Testis (tissue), 3 donors: ENCODE data around the gene BCAS2. TPM values are rescaled to one million over a fixed set of nuclear protein-coding genes. Genes with fewer than 3 reads are reported as not detected.

ENCODE experiments used
- DNase-seq: peaks from one replicate; pipeline ENCODE4 v3.0.0-alpha.2; 2019
- H3K27ac ChIP-seq, 2 donors: fragments of 200-600 bp; sonication (generic); one replicate each; pipeline ENCODE4 v1.5.1; 2019
- H3K27me3 ChIP-seq: fragments of 200-600 bp; sonication (generic); one replicate; pipeline ENCODE4 v1.5.1; 2019
- H3K36me3 ChIP-seq: fragments of 200-600 bp; sonication (generic); one replicate; pipeline ENCODE4 v1.5.1; 2017; ENCODE audit warnings: low read depth; ENCODE audit errors: missing control alignments
- H3K4me1 ChIP-seq: fragments of 200-600 bp; sonication (generic); one replicate; pipeline ENCODE4 v1.5.1; 2019
- H3K4me3 ChIP-seq, 2 donors: fragments of 200-600 bp; sonication (generic); one replicate each; pipeline ENCODE4 v1.5.1; 2017 to 2019
- H3K9me3 ChIP-seq: fragments of 200-600 bp; sonication (generic); one replicate; pipeline ENCODE4 v1.5.1; 2017
- POLR2A ChIP-seq: fragments of 450-650 bp; IDR thresholded peaks from one replicate; pipeline ENCODE4 v1.6.1; 2017; ENCODE audit warnings: antibody characterized with exemption, mild to moderate bottlenecking, moderate library complexity
- WGBS, 2 donors: methylation state at CpG; one replicate each; pipeline ENCODE4 v1.1.5; 2018; 5-methylcytosine and 5-hydroxymethylcytosine counted together
- intact Hi-C: fragments of 100-400 bp; cut with DNase I; formaldehyde crosslinking; loops from one replicate; pipeline ENCODE4 v1.15.1; 2023; ENCODE audit warnings: low total_unique reads
- polyA plus RNA-seq: library from polyadenylated mRNA; stranded (reverse); fragments of 350-450 nt; fragmentation: Illumina TruSeq; extraction: RNeasy Lipid Tissue Mini Kit (QIAGEN cat#74804); gene quantifications from one replicate; pipeline ENCODE4 v1.2.3, GENCODE V29; 2014; ENCODE audit warnings: low read depth, low replicate concordance; ENCODE audit not compliant: insufficient read depth
- total RNA-seq, 2 donors: library from RNA; depleted of rRNA; stranded (reverse); fragments of >200 nt; gene quantifications; one replicate each; pipeline ENCODE4 v1.2.3, GENCODE V29; 2016
- TF ChIP-seq, protein P1 (sequence below), 3 experiments: fragments of 450-650 bp in 2 of 3; fragments of 200-600 bp in 1 of 3; sonication (generic) in 1 of 3; IDR thresholded peaks; one replicate each; pipeline ENCODE4 v1.5.1; 2016 to 2019; ENCODE audit warnings: antibody characterized with exemption in 3 of 3, mild to moderate bottlenecking in 2 of 3, moderate library complexity in 1 of 3

The BCAS2 gene
- total and polyA plus RNA-seq, 3 donors from 2014 or later: 41.8 to 51.4 (median 47.7) TPM

DNA sequence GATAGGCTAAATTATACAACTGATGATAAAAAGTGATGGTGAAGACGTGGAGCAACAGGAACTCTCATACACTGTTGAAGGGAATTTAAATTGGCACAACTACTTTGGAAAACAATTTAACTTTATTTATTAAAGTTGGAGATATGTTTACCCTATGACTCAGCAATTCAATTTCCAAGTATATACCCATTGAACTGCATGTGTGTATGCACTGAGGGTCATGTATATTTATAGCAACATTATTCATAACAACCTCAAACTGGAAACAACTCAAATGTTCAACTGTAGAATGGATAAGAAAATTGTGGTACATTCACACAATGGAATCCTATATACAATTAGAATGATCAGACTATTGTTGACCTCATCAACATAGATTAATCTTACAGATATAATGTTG is 16.5 kb upstream of the BCAS2 start:
- H3K27me3 ChIP-seq: no peaks in the 10 kb centered on the region
- H3K36me3 ChIP-seq: no peaks in the 10 kb centered on the region
- H3K4me1 ChIP-seq: no peaks in the 10 kb centered on the region
- H3K4me3 ChIP-seq: no peak overlapping the region
- no peak overlapping the region for H3K27ac ChIP-seq
- intact Hi-C loops: no loop called here
- DNase-seq: no peak
- TF ChIP-seq, protein P1, sequence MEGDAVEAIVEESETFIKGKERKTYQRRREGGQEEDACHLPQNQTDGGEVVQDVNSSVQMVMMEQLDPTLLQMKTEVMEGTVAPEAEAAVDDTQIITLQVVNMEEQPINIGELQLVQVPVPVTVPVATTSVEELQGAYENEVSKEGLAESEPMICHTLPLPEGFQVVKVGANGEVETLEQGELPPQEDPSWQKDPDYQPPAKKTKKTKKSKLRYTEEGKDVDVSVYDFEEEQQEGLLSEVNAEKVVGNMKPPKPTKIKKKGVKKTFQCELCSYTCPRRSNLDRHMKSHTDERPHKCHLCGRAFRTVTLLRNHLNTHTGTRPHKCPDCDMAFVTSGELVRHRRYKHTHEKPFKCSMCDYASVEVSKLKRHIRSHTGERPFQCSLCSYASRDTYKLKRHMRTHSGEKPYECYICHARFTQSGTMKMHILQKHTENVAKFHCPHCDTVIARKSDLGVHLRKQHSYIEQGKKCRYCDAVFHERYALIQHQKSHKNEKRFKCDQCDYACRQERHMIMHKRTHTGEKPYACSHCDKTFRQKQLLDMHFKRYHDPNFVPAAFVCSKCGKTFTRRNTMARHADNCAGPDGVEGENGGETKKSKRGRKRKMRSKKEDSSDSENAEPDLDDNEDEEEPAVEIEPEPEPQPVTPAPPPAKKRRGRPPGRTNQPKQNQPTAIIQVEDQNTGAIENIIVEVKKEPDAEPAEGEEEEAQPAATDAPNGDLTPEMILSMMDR (IDR thresholded peaks at IDR 0.05): no peak
- TF ChIP-seq POLR2A: no peak
- H3K9me3 ChIP-seq: no peaks in the 10 kb centered on the region
- WGBS, 2 donors: 92 to 94% methylated on average over 1 of the region's 1 CpG

DNA sequence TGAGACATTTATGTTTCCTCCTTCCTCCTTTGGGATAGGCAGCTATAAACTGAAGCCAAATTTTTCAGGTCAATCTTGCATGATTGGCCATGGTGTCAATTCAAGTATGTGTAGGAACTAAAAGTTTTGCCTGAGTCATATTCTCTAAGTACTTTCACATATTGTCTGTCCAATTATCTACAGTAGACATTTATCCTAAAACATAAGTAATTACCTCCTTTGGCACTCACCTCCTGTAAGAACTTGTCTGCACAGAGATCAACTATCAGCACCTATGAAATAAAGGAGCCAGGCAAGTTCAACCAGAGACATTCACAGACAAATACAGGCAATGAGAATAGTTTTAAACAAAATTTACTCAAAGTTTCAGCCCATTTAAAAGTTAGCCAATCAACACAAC is 14.2 kb upstream of the BCAS2 start:
- intact Hi-C loops: no loop called here
- Histone ChIP-seq H3K9me3 (no peaks in the 10 kb centered on the region), H3K36me3 (no peaks in the 10 kb centered on the region)

DNA sequence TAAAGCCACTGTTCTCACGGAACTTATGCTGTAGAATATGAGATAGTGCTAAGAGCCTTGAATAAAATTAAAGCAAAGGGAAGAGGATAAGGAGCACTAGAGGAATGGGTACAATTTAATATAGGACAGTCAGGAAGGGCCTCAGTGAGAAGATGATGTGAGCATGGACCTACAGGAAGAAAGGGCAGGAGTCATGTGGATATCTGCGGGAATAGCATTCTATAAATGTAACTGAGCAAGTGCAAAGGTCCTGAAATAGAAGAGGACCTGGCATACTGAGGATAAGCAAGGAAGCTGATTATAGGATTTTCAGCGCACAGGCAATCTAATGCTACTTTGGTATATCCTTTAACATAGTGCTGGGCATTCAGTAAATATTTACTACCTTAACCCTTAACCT is 12.6 kb upstream of the BCAS2 start:
- DNase-seq: no peak
- Histone ChIP-seq H3K27ac (no peak overlapping the region), H3K4me3 (no peak overlapping the region), H3K36me3 (no peaks in the 10 kb centered on the region), H3K4me1 (no peaks in the 10 kb centered on the region), H3K27me3 (no peaks in the 10 kb centered on the region), H3K9me3 (no peaks in the 10 kb centered on the region)
- intact Hi-C loops: no loop called here
- no peak for TF ChIP-seq POLR2A
- TF ChIP-seq, protein P1 (IDR thresholded peaks at IDR 0.05): no peak
- WGBS, 2 donors: 85 to 90% methylated on average over 3 of the region's 3 CpGs

More for the DNA sequence above, 14.2 kb upstream of the BCAS2 start:
- Histone ChIP-seq H3K4me3 (no peak overlapping the region), H3K4me1 (no peaks in the 10 kb centered on the region), H3K27me3 (no peaks in the 10 kb centered on the region), H3K27ac (no peak overlapping the region)
- no peak for DNase-seq
- no peak for TF ChIP-seq POLR2A

DNA sequence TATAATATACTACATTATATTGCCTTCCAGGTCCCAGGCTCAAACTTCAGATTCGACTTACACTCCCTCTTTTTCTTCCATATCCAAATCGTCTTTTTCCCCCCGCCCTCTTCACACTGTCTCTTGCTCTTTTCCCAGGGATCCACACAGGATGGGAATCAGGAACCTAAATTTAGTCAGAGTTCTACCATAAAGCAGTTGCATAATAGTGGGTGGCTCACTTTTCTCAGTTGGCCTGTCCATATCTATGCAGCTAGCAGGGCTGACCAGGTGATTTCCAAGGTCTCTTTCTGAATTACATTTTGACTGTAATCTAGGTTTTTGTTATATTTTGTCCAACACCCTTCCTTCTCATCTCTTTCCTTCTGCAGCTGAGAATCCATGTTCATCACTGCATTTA is 7.7 kb upstream of the BCAS2 start:
- TF ChIP-seq POLR2A: no peak
- TF ChIP-seq, protein P1 (IDR thresholded peaks at IDR 0.05): no peak
- 88 to 93% methylated on average over 3 of the region's 3 CpGs for WGBS, 2 donors
- no peaks in the 10 kb centered on the region for H3K36me3 ChIP-seq
- no peak for DNase-seq
- H3K27ac ChIP-seq: no peak overlapping the region
- H3K4me1 ChIP-seq: no peaks in the 10 kb centered on the region
- H3K27me3 ChIP-seq: no peaks in the 10 kb centered on the region
- intact Hi-C loops: no loop called here
- H3K4me3 ChIP-seq: no peak overlapping the region
- H3K9me3 ChIP-seq: no peaks in the 10 kb centered on the region

DNA sequence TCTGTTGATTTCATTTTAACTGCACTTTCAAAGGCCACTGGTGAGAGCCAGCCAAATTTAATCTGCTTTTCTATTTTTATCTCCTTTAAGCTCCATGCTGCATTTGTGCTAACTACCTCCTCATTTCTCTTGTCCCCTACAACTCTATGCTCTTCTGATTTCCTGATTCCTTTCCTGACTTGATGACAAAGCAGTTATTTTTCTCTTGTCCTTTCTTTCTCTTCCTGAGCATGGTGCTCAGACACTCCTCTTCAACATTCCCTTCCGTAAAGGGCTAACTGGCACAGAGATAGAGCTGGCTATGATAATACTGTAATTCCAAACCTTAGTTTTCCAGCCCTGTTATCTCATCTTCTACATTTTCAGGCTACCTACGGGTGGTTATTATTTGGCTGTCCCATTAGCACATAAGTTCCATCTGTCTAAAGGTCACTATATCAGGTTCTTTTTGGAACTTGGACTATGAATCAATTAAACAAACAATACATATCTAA is 6.8 kb upstream of the BCAS2 start:
- TF ChIP-seq, protein P1 (IDR thresholded peaks at IDR 0.05): no peak
- no peak for TF ChIP-seq POLR2A
- intact Hi-C loops: no loop called here
- H3K36me3 ChIP-seq: no peaks in the 10 kb centered on the region
- no peak overlapping the region for H3K27ac ChIP-seq
- 55 to 66% methylated on average over 2 of the region's 2 CpGs for WGBS, 2 donors
- H3K27me3 ChIP-seq: no peaks in the 10 kb centered on the region
- H3K4me3 ChIP-seq: no peak overlapping the region
- no peaks in the 10 kb centered on the region for H3K9me3 ChIP-seq
- no peaks in the 10 kb centered on the region for H3K4me1 ChIP-seq
- DNase-seq: no peak
